WTC11 (cell line): ENCODE results near the gene RASAL3.

Experiments
- CBFB ChIP-seq: sonication (generic); formaldehyde crosslinking; IDR thresholded peaks from 2 replicates; pipeline ENCODE4 v1.8.1; 2022; ENCODE audit warnings: mild to moderate bottlenecking, low read depth, missing genetic modification reagents
- CREB1 ChIP-seq: sonication (generic); formaldehyde crosslinking; IDR thresholded peaks from 2 replicates; pipeline ENCODE4 v1.8.0; 2023; ENCODE audit warnings: mild to moderate bottlenecking, missing genetic modification reagents
- CREM ChIP-seq: sonication (generic); formaldehyde crosslinking; IDR thresholded peaks from 2 replicates; pipeline ENCODE4 v1.8.1; 2022; ENCODE audit warnings: mild to moderate bottlenecking, missing genetic modification reagents, moderate library complexity
- NFATC4 ChIP-seq: fragments of 250-450 bp; sonication (Bioruptor Pico); IDR thresholded peaks from 2 replicates; pipeline ENCODE4 v1.9.0; 2021; ENCODE audit warnings: mild to moderate bottlenecking
- TP53 ChIP-seq: sonication (generic); formaldehyde crosslinking; IDR thresholded peaks from 2 replicates; pipeline ENCODE4 v1.8.1; 2023; ENCODE audit warnings: mild to moderate bottlenecking, missing genetic modification reagents
- ZNF121 ChIP-seq: sonication (generic); formaldehyde crosslinking; IDR thresholded peaks from 2 replicates; pipeline ENCODE4 v1.8.0; 2023; ENCODE audit warnings: missing genetic modification reagents
- ZNF138 ChIP-seq: sonication (generic); formaldehyde crosslinking; conservative IDR thresholded peaks from 2 replicates; pipeline ENCODE4 v1.8.1; 2022; ENCODE audit warnings: mild to moderate bottlenecking, moderate library complexity, missing genetic modification reagents
- TF ChIP-seq, protein P1 (sequence below): fragments of 200-600 bp; IDR thresholded peaks from 2 replicates; pipeline ENCODE4 v1.8.0; 2022; ENCODE audit warnings: antibody characterized with exemption
- TF ChIP-seq, protein P2 (sequence below): sonication (generic); formaldehyde crosslinking; IDR thresholded peaks from 2 replicates; pipeline ENCODE4 v1.8.0; 2023; ENCODE audit warnings: missing genetic modification reagents
- TF ChIP-seq, protein P3 (sequence below): sonication (generic); formaldehyde crosslinking; IDR thresholded peaks from 2 replicates; pipeline ENCODE4 v1.8.0; 2022; ENCODE audit warnings: mild to moderate bottlenecking, missing genetic modification reagents
- TF ChIP-seq, protein P4 (sequence below): sonication (generic); formaldehyde crosslinking; IDR thresholded peaks from 2 replicates; pipeline ENCODE4 v1.8.1; 2023; ENCODE audit warnings: mild to moderate bottlenecking, moderate library complexity, missing genetic modification reagents
- TF ChIP-seq, protein P5 (sequence below): fragments of 250-450 bp; sonication (Bioruptor Pico); conservative IDR thresholded peaks from 2 replicates; pipeline ENCODE4 v1.9.0; 2021; ENCODE audit warnings: mild to moderate bottlenecking
- TF ChIP-seq, protein P6 (sequence below): sonication (generic); formaldehyde crosslinking; IDR thresholded peaks from 2 replicates; pipeline ENCODE4 v1.8.1; 2022; ENCODE audit warnings: low read depth, missing genetic modification reagents, borderline replicate concordance

DNA sequence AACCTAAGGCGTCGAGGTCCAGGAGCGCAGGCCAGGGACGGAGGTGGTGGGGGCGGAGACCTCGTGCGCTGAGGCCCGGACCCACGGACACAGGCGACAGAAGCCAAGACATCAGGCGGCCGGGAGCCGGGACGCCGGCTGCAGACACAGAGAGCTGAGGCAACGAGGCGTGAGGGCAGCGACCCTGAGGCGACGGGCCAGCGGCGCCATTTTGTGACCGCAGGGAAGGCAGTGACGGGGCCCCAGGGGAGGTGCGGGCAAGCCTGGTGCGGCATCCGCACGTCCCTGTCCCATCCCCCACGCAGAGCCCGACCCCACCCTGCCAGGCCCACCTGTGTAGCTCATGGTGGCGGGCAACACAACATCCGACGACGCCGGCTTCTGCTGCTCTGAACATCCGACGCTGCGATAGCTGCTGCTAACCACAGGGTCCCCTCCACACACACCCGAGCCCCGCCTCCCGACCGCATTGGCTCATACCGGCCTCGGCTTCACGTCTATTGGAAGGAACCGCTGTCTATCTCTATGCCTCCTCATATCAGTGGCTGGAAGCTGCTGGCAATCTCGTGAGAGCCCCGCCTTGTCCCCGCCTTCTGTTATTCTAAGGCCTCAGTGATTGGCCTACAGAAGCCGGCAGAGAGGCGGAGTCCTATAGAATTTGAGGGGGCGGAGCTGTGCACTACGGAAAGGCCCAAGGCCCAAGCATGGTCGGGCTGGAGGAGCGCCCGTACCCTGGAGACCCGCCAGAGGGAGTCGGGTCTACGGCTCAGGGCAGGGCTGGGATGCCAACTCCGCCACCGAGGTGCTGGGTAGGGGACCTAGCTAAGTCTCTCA lies 45.5 kb downstream of the RASAL3 start, which contains the start of gene AKAP8L:
- TF ChIP-seq CBFB (no peak), ZNF138 (CRISPR knock-in tag) (no peak), CREB1 (no peak), ZNF121 (no peak), CREM (CRISPR knock-in tag) (0 out of 2 replicates have a peak, but pooled peaks have one; percentile 3), NFATC4 (CRISPR knock-in tag) (peak; percentile 62; the same call in 1 of the 2 replicates), TP53 (CRISPR knock-in tag) (no peak)
- TF ChIP-seq, protein P1, sequence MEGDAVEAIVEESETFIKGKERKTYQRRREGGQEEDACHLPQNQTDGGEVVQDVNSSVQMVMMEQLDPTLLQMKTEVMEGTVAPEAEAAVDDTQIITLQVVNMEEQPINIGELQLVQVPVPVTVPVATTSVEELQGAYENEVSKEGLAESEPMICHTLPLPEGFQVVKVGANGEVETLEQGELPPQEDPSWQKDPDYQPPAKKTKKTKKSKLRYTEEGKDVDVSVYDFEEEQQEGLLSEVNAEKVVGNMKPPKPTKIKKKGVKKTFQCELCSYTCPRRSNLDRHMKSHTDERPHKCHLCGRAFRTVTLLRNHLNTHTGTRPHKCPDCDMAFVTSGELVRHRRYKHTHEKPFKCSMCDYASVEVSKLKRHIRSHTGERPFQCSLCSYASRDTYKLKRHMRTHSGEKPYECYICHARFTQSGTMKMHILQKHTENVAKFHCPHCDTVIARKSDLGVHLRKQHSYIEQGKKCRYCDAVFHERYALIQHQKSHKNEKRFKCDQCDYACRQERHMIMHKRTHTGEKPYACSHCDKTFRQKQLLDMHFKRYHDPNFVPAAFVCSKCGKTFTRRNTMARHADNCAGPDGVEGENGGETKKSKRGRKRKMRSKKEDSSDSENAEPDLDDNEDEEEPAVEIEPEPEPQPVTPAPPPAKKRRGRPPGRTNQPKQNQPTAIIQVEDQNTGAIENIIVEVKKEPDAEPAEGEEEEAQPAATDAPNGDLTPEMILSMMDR, result no peak
- TF ChIP-seq, protein P2, sequence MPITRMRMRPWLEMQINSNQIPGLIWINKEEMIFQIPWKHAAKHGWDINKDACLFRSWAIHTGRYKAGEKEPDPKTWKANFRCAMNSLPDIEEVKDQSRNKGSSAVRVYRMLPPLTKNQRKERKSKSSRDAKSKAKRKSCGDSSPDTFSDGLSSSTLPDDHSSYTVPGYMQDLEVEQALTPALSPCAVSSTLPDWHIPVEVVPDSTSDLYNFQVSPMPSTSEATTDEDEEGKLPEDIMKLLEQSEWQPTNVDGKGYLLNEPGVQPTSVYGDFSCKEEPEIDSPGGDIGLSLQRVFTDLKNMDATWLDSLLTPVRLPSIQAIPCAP (CRISPR knock-in tag), result no peak
- TF ChIP-seq, protein P3, sequence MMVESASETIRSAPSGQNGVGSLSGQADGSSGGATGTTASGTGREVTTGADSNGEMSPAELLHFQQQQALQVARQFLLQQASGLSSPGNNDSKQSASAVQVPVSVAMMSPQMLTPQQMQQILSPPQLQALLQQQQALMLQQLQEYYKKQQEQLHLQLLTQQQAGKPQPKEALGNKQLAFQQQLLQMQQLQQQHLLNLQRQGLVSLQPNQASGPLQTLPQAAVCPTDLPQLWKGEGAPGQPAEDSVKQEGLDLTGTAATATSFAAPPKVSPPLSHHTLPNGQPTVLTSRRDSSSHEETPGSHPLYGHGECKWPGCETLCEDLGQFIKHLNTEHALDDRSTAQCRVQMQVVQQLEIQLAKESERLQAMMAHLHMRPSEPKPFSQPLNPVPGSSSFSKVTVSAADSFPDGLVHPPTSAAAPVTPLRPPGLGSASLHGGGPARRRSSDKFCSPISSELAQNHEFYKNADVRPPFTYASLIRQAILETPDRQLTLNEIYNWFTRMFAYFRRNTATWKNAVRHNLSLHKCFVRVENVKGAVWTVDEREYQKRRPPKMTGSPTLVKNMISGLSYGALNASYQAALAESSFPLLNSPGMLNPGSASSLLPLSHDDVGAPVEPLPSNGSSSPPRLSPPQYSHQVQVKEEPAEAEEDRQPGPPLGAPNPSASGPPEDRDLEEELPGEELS (CRISPR knock-in tag), result no peak
- TF ChIP-seq, protein P4, sequence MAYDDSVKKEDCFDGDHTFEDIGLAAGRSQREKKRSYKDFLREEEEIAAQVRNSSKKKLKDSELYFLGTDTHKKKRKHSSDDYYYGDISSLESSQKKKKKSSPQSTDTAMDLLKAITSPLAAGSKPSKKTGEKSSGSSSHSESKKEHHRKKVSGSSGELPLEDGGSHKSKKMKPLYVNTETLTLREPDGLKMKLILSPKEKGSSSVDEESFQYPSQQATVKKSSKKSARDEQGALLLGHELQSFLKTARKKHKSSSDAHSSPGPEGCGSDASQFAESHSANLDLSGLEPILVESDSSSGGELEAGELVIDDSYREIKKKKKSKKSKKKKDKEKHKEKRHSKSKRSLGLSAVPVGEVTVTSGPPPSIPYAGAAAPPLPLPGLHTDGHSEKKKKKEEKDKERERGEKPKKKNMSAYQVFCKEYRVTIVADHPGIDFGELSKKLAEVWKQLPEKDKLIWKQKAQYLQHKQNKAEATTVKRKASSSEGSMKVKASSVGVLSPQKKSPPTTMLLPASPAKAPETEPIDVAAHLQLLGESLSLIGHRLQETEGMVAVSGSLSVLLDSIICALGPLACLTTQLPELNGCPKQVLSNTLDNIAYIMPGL (CRISPR knock-in tag), result peak; percentile 62; the same call in 1 of the 2 replicates
- TF ChIP-seq, protein P5, sequence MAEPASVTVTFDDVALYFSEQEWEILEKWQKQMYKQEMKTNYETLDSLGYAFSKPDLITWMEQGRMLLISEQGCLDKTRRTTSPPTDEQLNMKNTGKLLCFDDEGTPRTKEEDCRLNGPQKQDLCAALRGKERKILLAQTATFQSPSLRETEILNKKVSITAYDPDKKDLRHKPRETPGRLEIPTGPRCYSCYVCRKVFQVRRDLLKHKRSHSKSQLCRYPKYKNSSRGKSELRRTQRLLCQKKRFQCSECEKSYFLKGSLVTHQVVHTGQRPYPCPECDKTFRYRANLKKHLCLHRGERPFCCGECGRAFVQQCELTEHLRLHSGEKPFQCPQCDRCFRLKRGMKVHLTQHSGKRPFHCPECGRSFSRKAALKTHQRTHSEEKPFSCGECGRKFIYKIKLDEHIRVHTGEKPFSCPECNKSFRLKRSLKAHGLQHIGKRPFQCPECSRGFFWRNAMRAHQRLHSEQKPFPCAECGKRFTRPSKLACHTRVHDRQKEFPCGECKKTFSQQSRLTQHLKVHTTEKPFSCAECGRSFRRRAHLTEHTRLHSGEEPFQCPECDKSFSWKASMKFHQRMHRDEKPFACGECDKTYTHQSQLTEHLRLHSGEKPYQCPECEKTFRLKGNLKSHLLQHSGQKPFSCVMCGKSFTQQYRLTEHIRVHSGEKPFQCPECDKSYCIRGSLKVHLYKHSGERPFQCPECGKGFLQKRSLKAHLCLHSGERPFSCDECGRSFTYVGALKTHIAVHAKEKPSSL (CRISPR knock-in tag), result no peak
- TF ChIP-seq, protein P6, sequence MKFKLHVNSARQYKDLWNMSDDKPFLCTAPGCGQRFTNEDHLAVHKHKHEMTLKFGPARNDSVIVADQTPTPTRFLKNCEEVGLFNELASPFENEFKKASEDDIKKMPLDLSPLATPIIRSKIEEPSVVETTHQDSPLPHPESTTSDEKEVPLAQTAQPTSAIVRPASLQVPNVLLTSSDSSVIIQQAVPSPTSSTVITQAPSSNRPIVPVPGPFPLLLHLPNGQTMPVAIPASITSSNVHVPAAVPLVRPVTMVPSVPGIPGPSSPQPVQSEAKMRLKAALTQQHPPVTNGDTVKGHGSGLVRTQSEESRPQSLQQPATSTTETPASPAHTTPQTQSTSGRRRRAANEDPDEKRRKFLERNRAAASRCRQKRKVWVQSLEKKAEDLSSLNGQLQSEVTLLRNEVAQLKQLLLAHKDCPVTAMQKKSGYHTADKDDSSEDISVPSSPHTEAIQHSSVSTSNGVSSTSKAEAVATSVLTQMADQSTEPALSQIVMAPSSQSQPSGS, result no peak
